Fibroblast of skin of right quadriceps (primary cell): ENCODE results near the gene GYS1.

Source experiments
- DNase-seq: peaks from one replicate; pipeline ENCODE4 v3.0.0-alpha.2; 2013

Gene GYS1

DNA sequence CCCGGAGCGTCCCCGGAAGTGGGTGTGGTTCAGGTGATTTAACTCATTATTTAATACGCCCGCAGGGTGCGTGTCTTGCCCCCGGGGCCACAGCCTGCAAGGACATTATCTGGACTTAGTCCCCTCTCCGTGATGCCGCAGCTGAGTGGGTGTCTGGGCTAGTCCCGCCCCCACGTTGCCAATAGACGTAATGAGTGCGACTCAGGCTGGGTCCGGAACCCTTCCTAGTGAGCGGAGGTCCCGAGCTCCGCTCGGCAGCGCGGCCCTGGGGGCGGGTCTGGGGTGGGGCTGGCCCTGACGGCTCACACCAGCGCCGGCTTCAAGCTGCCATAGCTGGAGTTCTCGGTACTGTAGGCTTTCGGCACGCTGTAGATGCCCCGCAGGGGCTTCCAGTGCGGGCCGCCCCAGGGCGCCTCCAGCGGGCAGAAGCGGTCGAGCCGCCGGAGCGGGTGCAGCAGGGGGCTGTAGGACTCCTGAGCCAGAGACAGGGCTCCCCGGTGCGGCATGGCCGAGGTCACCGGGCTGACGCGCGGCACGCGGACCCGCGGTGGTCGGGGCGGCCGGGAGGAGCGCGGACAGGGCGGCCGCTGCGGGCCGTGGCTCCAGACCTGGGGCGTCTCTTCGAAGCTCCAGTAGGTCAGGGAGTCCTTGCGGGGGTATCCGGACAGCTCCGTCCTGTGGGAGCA is 24.7 kb upstream of the GYS1 start:
- peak; percentile 69 for DNase-seq

DNA sequence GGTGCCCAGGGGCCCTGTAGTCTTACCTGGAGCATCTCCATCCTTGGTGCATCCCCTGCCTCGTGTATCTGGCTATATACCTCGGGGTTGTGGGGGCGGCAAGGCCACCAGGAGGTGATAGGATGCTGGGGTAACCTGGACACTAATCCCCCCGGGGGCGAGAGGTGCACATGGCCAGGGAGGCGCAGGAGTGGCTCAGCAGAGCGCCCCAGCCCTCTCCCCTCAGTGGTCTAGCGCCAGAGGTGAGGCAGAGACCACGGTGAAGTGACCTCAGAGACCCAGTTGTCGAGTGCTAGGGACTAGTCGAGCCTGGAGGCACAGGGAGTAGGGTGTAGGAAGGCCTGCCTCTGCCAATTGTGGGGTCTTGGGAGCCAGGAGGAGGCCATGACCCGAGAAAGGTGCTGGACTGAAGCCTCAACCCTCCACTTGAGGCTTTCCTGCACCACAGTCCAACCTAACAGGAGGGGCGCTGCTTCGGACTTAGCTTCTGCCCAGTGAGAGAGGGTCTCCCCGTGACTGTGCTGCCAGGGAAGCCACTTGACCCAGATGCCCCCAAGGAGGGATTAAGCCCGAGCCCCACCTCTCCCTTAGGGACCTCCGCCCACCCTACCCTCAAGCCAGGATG is 24.0 kb upstream of the GYS1 start, which contains the start of gene LHB:
LHB (minus strand) TSS at position 51 of the 625 bp plus-strand sequence; CDS start at position 41, 10 bp downstream.
- DNase-seq = no peak

DNA sequence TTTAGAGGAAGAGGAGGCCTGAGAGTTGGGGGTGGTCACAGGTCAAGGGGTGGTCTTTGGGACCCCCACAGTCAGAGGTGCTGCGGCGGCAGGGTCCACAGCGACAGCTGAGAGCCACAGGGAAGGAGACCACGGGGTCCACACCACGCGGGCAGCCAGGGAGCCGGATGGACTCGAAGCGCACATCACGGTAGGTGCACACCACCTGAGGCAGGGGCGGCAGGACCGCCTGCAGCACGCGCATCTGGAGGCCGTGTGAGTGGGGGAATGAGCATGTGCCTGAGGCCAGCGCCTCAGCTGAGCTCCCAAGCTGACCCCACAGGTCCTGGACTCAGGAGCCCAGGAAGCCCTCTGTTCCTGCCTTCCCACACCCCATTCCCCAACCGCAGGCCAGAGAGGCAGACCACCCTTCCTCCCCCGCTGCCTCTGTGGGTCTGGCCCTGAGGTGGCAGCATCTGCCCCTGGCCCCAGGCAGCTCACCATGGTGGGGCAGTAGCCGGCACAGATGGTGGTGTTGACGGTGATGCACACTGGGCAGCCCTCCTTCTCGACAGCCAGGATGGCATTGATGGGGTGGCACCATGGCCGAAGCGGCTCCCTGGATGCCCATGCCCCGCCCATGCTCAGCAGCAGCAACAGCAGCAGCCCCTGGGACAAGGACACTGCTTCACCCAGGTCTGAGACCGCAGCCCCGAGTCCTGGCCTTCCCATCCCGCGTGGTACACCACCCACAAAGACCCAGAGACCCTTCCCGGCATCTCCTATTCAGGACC is 23.1 kb upstream of the GYS1 start:
- no peak for DNase-seq

DNA sequence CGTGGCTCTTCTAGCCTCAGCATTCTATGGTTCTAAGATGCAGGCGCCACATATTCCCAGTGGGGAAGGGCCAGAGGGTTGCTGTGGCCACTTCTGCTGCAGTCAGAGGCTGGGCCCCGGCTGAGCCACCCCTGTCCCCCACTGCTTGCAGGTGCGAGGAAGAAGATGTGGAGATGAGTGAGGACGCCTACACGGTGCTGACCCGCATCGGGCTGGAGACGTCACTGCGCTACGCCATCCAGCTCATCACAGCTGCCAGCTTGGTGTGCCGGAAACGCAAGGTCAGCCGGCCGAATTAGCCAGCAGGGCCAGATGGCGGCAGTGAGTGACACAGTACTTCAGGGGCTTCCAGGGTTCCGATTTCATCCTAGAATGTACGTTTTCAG is 21.8 kb upstream of the GYS1 start:
- no peak for DNase-seq

DNA sequence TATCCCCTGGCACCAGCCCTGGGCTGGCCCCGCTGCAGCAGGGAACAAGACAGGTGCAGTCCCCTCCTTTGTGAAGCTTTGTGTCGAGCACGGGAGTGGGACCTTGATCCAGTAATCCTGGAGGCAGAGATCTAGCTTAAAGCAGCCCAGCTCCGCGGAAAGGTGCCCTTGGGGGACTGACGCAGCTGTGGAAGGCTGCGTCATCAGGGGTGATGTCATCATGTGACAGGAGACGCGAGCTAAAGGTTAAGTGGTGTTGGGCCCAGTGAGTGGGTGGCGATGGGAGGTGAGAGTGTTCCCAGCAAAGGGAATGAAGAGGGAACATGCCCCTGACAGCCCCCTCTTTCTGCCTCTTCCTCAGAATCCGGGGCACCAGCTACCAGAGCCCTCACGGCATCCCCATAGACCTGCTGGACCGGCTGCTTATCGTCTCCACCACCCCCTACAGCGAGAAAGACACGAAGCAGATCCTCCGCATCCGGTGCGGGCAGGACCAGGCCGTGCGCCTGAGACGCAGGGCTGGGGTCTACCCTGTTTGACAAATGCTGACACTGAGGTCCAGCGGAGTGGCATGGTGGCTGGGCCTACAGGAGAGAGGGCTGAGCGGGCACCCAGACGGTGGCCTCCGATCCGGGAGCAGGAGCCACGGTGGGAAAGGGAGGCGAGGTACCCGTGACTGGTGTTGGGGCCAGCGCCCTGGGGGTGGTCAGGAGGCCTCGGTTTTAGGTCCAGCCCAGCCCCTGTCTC is 21.2 kb upstream of the GYS1 start:
- no peak for DNase-seq

DNA sequence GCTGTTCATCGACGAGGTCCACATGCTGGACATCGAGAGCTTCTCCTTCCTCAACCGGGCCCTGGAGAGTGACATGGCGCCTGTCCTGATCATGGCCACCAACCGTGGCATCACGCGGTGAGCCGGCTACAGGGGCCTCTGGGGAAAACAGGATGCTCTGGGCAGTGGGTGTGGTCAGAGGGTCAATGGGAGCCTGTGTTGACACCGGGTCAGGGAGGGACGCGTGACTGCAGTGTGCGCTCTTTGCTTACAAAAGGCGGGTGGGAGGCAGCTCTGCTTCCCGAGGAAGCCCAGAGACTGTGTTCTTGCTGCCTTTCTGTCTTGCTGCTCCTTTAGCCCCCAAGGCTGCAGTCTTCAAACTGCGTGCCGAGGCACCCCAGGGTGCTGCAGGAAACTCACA is 18.1 kb upstream of the GYS1 start:
- DNase-seq = no peak

DNA sequence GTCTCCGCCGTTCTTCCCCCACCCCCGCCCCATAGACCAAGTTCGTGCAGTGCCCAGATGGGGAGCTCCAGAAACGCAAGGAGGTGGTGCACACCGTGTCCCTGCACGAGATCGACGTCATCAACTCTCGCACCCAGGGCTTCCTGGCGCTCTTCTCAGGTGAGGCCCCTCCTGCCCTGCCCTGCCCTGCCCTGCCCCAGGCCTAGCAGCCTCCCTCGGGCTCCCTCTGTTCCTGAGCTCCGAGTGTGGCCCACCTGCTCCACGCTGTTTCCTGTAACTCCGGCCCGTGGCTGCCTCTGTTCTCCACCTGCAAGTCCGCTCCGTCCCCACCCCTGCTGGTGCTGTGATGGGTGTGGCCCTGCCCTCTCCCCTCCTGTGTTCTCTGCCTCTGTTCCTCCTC is 17.3 kb upstream of the GYS1 start:
- no peak for DNase-seq

DNA sequence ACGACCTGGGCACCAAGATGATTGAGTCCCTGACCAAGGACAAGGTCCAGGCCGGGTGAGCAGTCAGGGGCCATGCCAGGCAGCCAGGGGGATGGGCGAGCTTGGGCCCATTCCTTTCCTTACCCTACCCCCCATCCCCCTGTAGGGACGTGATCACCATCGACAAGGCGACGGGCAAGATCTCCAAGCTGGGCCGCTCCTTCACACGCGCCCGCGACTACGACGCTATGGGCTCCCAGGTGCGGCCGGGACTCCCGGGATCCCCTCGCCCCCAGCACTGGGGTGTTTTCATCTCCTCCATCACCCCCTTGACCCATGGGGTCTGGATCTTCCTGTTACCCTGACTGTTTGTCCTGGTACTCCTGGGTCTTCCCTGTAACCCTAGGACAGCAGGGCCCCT is 16.7 kb upstream of the GYS1 start:
- DNase-seq = no peak

DNA sequence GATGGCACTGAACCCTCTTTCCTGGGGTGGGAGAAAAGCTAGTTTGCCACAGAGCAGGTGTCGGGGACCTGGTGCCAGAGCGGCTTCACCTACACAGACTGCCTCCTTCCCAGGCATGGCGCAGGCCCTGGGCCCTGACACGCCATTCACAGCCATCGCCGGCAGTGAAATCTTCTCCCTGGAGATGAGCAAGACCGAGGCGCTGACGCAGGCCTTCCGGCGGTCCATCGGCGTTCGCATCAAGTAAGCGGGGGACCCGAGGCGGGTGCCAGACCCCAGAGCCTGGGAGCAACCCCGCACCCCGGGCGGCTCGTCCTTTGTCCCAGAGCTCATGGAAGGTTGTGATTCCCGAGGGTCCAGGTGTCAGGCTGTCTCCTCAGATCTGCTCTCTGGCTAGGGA is 13.8 kb upstream of the GYS1 start:
- DNase-seq = no peak

DNA sequence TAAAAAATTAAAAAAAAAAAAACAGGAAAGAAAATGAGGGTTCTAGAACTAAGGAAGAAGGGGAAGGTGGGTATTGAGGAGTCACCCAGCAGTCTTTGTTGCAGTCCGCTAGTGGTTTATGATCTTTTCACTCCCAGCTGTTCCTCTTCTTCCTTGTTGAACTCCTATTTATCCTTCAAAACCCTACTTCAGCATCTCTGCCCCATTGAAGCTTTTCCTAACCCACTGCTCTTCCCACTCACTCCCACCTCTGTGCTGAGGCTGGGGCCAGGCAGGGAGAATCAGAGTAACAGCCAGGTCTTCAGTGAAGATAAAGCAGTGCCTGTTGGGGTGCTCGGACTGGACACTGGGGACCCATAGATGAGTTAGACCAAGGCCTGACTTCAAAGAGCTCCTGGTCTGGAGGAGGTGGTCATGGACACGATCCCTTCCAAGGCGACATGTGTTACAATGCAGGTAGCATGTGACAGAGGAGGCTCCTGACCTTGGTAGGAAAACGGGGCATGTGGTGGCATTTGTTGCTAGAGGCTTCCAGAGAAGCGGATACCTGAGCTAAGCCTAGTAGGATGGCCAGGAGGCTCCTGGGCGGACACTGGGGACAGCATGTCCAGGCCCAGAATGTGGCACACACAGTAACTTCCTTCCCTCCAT is 12.0 kb upstream of the GYS1 start:
- DNase-seq = no peak

DNA sequence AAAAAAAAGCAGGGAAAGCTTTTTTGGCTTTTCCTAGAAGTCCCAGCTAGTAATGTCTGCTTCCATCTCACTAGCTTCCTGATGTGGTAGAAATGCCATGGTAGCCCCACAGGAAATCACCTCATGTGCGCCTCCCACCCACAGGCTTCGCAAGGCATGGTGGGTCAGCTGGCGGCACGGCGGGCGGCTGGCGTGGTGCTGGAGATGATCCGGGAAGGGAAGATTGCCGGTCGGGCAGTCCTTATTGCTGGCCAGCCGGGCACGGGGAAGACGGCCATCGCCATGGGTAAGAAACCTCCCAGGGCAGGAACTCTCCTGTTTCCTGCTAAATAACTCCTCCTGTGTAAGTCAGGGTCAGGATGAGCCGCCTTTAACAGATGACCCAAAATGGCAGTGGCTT is 11.0 kb upstream of the GYS1 start:
- no peak for DNase-seq

DNA sequence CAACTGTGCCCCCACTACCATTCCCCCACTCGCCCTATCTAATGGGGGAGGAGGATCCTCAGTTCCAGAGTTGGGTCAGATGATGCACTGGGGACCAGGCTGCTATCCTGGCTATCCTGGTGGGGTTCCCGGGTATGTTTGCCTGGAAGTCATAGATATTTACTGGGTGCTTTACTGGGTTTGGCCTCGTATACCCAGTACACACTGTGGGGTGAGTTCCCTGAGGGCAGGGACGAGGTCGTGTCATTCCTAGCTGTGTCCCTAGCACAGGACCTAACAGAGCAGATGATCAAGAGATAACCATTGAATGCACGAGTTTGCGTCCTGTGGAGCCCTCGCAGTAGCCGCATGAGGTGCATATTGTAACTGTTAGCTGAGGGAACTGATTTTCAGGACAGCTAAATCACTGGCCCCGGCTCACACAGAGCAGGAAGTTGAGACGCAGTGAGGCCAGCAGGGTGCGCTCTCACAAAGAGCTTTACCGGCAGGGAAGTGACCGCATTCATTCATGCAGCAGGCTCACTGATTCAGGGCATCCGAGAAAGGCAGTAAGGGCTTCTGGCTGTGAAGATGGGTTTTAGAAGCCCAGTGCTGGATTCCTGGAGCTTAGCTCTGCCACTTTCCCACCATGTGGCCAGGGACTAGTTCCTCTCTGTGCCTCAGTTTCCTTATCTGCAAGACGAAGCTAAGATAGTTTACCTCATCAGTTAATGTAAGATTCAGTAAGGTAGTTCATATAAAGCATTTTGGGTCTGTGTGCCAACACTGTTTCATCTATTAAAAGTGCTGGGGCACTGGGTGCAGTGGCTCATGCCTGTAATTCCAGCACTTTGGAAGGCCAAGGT is 6.6 kb upstream of the GYS1 start:
- DNase-seq = peak; percentile 60

DNA sequence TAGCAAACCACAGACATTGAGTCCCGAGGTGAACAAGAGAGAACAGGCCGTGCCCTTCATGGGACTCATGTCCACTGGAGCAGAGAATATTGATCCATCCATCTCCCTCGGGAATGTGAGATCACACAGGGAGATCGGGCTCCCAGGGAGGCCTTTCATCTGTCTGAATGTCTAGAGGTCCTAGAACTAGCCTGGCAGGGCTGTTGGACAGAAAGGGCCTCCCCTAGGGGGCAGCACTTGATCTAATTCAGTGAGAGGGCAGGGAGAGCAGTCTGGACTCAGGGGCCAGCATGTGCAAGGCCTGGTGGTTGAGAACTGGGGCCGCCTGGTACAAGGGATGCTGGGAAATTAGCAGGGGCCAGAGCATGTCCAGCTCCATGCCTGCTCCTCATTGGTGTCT is 4.9 kb upstream of the GYS1 start:
- DNase-seq = peak; percentile 37

DNA sequence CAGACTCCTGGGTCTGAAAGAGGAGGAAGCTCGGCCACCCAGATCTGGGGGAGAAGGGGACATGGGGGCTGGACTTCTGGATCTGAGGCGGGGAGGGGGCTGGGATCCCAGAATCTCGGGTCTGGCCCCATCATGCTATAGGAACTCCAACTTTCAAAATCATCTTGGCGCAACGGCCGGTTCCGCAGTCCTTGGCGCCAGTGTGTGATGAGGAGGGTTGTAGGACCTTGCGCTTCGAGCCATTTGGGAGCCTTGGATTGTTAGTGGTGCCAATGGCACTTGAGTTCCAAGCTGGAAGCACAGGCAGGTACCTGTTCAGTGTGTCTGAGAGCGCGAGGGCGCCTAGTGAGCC is 902 bp upstream of the GYS1 start:
- DNase-seq = peak; percentile 13

DNA sequence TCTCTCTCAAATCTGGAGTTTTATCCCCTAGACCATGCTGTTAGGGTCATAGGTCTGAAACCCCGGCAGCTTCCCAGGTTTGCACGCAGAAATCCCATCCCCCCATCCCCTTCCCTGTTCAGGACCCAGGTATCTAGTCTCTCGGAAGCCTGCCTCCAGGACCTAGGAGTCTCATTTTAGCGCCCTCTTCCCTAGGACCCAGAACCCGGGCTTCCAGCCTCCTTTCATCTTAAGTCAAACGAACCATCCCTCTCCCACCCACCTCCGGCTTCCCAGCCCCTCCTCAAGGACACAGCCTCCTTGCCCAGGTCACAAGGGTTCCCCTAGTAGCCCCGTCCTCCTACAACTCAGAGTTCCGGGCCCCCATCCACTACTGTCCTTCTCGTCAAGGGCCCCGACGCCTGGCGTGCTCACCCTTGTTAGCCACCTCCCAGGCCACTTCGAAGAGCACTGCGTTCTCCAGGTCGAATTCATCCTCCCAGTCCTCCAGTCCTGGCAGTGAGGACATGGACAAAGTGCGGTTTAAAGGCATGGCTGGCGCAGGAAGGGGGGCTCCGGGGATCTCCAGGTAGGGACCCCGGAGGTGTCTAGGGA is 431 bp downstream of the GYS1 start:
- no peak for DNase-seq

DNA sequence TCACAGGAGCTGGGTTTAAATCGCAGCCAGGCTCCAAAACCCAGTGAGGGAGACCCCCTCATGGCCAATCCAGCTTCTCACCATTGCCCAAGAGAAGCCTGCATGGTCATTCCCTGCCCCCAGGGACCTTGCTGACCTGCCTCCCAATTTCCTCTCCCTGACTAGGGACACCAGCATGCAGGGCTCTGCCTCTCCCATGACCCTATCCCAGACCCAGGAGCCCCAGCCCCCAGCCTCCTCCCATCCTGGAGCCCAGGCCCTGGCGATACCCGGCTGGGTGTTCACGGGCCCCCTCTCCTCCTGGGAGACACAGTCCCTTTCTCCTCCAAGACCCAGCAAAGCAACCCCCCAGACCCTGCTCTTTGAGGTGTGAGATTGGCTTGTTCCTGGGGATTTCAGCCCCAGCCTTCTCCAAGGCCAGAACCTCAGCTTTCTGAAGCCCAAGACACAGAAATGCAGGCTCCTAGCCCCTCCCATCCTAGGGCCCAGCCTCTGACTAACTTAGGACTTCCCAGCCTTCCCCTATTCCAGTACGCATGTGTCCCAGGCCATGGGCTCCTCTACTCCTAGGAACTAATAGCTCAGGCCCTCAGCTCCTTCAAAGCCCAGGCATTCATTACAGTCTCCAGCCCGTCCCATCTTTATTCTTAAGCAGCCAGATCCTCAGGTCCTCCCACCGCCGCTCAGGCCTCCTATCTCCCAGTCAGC is 1.1 kb downstream of the GYS1 start:
- DNase-seq = peak; percentile 76

DNA sequence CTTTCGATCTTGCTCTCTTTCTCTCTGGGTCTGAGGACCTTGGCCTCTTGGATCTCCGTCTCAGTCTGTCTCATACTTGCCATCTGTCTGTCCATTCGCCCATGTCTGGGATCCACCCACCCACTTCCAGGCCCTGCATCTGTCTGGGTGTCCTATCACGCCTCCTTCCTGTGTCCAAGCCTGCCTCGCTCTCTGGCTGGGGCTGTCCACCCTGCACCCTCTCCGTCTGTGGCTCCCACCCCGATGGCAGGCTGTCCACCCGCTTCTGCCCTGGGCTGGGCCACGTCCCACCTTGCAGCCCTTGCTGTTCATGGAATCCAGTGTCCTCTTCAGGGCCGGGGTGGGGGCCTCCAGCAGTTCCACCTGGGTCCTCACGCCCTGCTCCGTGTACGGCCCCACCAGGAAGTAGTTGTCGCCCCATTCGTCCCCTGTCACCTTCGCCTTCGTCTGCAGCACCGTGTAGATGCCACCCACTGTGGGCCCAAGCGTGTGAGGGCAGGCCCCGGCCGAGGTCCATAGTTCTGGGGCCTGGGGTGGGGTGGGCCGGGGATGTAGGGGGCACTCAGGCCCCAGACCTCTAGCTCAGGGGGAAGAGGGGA is 2.0 kb downstream of the GYS1 start:
- no peak for DNase-seq

DNA sequence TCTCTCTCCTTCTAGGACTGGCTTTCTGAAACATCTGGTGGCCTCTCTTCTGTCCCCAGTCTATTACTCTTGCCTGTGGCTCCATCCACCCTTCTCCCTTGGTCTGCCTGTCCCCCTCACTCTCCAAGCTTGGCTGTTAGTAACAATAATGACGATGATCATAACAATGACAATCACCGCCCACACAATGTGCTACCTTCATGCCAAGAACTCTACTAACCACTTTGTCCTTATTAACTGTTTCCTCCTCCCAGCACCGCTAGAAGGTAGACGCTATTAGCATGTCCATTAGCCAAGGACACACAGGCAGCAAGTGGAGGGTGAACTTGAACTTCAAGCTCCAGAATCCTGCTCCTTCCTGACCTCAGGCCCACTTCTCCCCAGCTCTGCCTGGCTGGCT is 2.7 kb downstream of the GYS1 start:
- no peak for DNase-seq

DNA sequence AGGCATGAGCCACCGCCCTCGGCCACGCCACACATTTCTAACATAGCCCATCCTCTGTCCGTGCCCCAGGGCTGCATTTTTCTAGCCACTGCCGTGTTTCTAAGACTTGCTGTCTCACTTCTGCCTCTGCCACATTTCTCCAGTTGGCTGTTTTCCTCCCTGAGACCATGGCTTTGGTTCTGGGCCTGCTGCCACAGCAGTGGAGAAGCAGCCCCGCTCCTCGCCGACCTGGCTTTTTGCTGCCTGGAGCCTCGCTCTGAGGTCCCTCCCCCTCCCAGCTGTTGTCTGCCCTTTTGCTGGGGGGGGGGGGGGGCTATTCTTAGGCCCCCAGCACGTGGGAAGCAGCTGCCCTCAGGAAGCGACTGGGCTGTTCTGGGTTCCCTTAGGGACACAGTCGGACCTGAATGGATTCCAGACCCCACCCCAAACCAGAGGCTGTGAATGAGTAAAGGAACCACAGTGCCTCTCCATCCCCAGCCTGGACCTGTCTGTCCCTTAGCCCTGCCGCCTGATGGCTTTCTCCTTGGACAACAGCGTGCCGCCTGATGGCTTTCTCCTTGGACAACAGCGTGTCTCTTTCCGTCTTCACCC is 3.3 kb downstream of the GYS1 start:
- DNase-seq = no peak

DNA sequence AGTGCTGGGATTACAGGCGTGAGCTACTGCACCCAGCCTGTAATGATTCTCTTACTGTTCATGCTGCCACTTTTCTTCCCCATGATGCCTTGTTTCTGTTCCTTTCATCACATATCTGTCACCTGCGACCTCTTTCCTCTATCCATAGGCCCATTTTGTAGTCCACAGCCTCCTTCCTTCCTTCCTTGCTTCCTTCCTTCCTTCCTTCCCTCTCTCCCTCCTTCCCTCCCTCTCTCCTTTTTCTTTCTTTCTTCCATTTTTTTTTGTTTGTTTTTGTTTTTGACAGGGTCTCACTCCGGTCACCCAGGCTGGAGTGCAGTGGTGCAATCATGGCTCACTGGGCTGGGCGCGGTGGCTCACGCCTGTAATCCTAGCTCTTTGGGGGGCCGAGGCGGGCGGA is 4.2 kb downstream of the GYS1 start:
- DNase-seq = no peak
